Progenitor cell of endocrine pancreas (in vitro differentiated cells): ENCODE data around the gene TRIM37. TPM values are rescaled to one million over a fixed set of nuclear protein-coding genes. Genes with fewer than 3 reads are reported as not detected.

Source experiments
- DNase-seq: peaks from one replicate; pipeline ENCODE4 v3.0.0; 2021; ENCODE audit warnings: low spot score; ENCODE audit not compliant: unreplicated experiment
- H3K27ac Mint-ChIP-seq: 2 replicates; pipeline ENCODE4 v1.8.0; 2021; ENCODE audit warnings: mild to moderate bottlenecking, moderate library complexity, mixed read lengths
- H3K27me3 Mint-ChIP-seq: 2 replicates; pipeline ENCODE4 v1.8.0; 2021; ENCODE audit warnings: mixed read lengths
- H3K36me3 Mint-ChIP-seq: 2 replicates; pipeline ENCODE4 v1.8.0; 2022; ENCODE audit warnings: mixed read lengths; ENCODE audit not compliant: insufficient read depth
- H3K4me1 Mint-ChIP-seq: 2 replicates; pipeline ENCODE4 v1.8.0; 2021; ENCODE audit warnings: low read depth, mixed read lengths
- H3K4me3 Mint-ChIP-seq: 2 replicates; pipeline ENCODE4 v1.8.0; 2021; ENCODE audit warnings: low read depth, mild to moderate bottlenecking, moderate library complexity, mixed read lengths
- H3K9me3 Mint-ChIP-seq: 2 replicates; pipeline ENCODE4 v1.8.0; 2021; ENCODE audit warnings: low read depth, mixed read lengths
- CTCF ChIP-seq: fragments of 200-600 bp; sonication (generic); IDR thresholded peaks from one replicate; pipeline ENCODE4 v1.5.0; 2021; ENCODE audit warnings: antibody characterized with exemption, mild to moderate bottlenecking; ENCODE audit not compliant: unreplicated experiment
- microRNA-seq: library from miRNA; unstranded; fragments of <30 nt; microRNA quantifications from one replicate; pipeline ENCODE4 v1.1.0, GENCODE V29; 2020; ENCODE audit warnings: borderline number of aligned reads; ENCODE audit not compliant: unreplicated experiment
- total RNA-seq: library from RNA; stranded (reverse); gene quantifications from 2 replicates; pipeline ENCODE4 v1.2.1, GENCODE V29; 2021

Gene TRIM37
- total RNA-seq, 1 donor from 2014 or later = 25.9 TPM

- Mint-ChIP-seq H3K9me3 (peaks cover 26% of the 10 kb centered on the region), H3K27ac (no peak overlapping the region), H3K4me3 (no peak overlapping the region), H3K27me3 (no peaks in the 10 kb centered on the region), H3K4me1 (no peaks in the 10 kb centered on the region), H3K36me3 (peaks cover 5% of the 10 kb centered on the region)
- no peak for TF ChIP-seq CTCF
- no peak for DNase-seq
Measured at GRCh38 chr17:58947824-58948223, 158.9 kb downstream of the TRIM37 start.

GRCh38 chr17:58947411-58947810 is 159.3 kb downstream of the TRIM37 start:
- no peak overlapping the region for H3K4me3 Mint-ChIP-seq
- H3K27me3 Mint-ChIP-seq = no peaks in the 10 kb centered on the region
- no peaks in the 10 kb centered on the region for H3K4me1 Mint-ChIP-seq
- DNase-seq = no peak
- no peak for TF ChIP-seq CTCF
- no peak overlapping the region for H3K27ac Mint-ChIP-seq
- H3K9me3 Mint-ChIP-seq = peaks cover 26% of the 10 kb centered on the region
- H3K36me3 Mint-ChIP-seq = peaks cover 5% of the 10 kb centered on the region

- H3K9me3 Mint-ChIP-seq = peaks cover 9% of the 10 kb centered on the region
- H3K4me3 Mint-ChIP-seq = no peak overlapping the region
- DNase-seq = no peak
- no peaks in the 10 kb centered on the region for H3K4me1 Mint-ChIP-seq
- H3K27me3 Mint-ChIP-seq = no peaks in the 10 kb centered on the region
- H3K27ac Mint-ChIP-seq = no peak overlapping the region
- TF ChIP-seq CTCF = no peak
- H3K36me3 Mint-ChIP-seq = no peaks in the 10 kb centered on the region
Measured at GRCh38 chr17:58944166-58944565, 162.5 kb downstream of the TRIM37 start.

GRCh38 chr17:58936295-58936694 is 170.4 kb downstream of the TRIM37 start:
- H3K9me3 Mint-ChIP-seq = no peaks in the 10 kb centered on the region
- no peak for DNase-seq
- no peak for TF ChIP-seq CTCF
- H3K27ac Mint-ChIP-seq = no peak overlapping the region
- no peaks in the 10 kb centered on the region for H3K27me3 Mint-ChIP-seq
- no peaks in the 10 kb centered on the region for H3K4me1 Mint-ChIP-seq
- no peak overlapping the region for H3K4me3 Mint-ChIP-seq
- H3K36me3 Mint-ChIP-seq = no peaks in the 10 kb centered on the region

- no peak overlapping the region for H3K27ac Mint-ChIP-seq
- H3K9me3 Mint-ChIP-seq = no peaks in the 10 kb centered on the region
- H3K27me3 Mint-ChIP-seq = no peaks in the 10 kb centered on the region
- no peak overlapping the region for H3K4me3 Mint-ChIP-seq
- no peak for TF ChIP-seq CTCF
- H3K36me3 Mint-ChIP-seq = no peaks in the 10 kb centered on the region
- H3K4me1 Mint-ChIP-seq = no peaks in the 10 kb centered on the region
- DNase-seq = no peak
Measured at GRCh38 chr17:58932956-58933355, 173.7 kb downstream of the TRIM37 start.

Small RNA genes within 50 kb of the gene (microRNA-seq; reads per million reads assigned to microRNA genes)
- 1,344 reads per million, percentile 81 among the genes with 10 or more reads in this experiment for gene MIR301A
- gene MIR454 = 4,167 reads per million, percentile 88 among the genes with 10 or more reads in this experiment

Other genes with a start within 250 kb of the TRIM37 start
- gene SKA2, start 48.3 kb upstream of the TRIM37 start, total RNA-seq = 54.4 and 61.6 TPM in 2 replicates
- 21.2 and 24.9 TPM in 2 replicates for gene PRR11, start 48.9 kb upstream of the TRIM37 start, total RNA-seq
- gene SMG8, start 103.2 kb upstream of the TRIM37 start, total RNA-seq = 16.8 and 17.6 TPM in 2 replicates
- 19.5 TPM in 2 replicates for gene GDPD1, start 113.6 kb upstream of the TRIM37 start, total RNA-seq
- gene YPEL2, start 224.8 kb upstream of the TRIM37 start, total RNA-seq = 39.9 and 40.8 TPM in 2 replicates